Cardiac muscle cell (in vitro differentiated cells and primary cell): ENCODE results near the gene STRIT1. TPM values are rescaled to one million over a fixed set of nuclear protein-coding genes. Genes with fewer than 3 reads are reported as not detected.
A peak's percentile ranks its signal among the peaks of the same experiment; 100 is the strongest.

ENCODE experiments used
- DNase-seq, 2 donors: peaks; one replicate each; pipeline versions ENCODE4 v3.0.0 to v3.0.0-alpha.2; 2010 to 2017; ENCODE audit warnings: low read depth in 1 of 2, low spot score in 1 of 2
- H3K27ac ChIP-seq: fragments of 200-600 bp; sonication (generic); 2 replicates; pipeline ENCODE4 v1.5.1; 2016
- H3K27me3 ChIP-seq: fragments of 200-600 bp; sonication (generic); 2 replicates; pipeline ENCODE4 v1.6.0; 2016; ENCODE audit warnings: control low read depth
- H3K36me3 ChIP-seq: fragments of 200-600 bp; sonication (generic); 2 replicates; pipeline ENCODE4 v1.5.1; 2016; ENCODE audit warnings: control low read depth
- H3K4me1 ChIP-seq: fragments of 200-600 bp; sonication (generic); 2 replicates; pipeline ENCODE4 v1.8.1; 2017; ENCODE audit warnings: low read depth, mild to moderate bottlenecking, mixed run types
- H3K4me3 ChIP-seq: fragments of 200-600 bp; sonication (generic); 2 replicates; pipeline ENCODE4 v1.5.1; 2016; ENCODE audit warnings: mild to moderate bottlenecking
- H3K9me3 ChIP-seq: fragments of 200-600 bp; sonication (generic); 2 replicates; pipeline ENCODE4 v1.5.1; 2017; ENCODE audit warnings: low read depth, mild to moderate bottlenecking, control low read depth
- CTCF ChIP-seq: IDR thresholded peaks from 2 replicates; pipeline ENCODE4 v1.5.1; 2012; ENCODE audit warnings: low read depth, mild to moderate bottlenecking, low read length
- polyA plus RNA-seq: library from polyadenylated mRNA; unstranded; fragments of >200 nt; fragmentation: Nextera tagmentation; extraction: Ambion mirVana; gene quantifications from 2 replicates; pipeline ENCODE4 v1.2.1, GENCODE V29; 2016
- total RNA-seq: library from RNA; depleted of rRNA; stranded (reverse); fragments of >200 nt; gene quantifications from 2 replicates; pipeline ENCODE4 v1.2.3, GENCODE V29; 2016

Gene STRIT1
- total and polyA plus RNA-seq, 2 experiments from 2014 or later = not detected

- Histone ChIP-seq H3K9me3 (no peaks in the 10 kb centered on the region), H3K4me1 (no peaks in the 10 kb centered on the region), H3K4me3 (no peak overlapping the region), H3K27me3 (no peaks in the 10 kb centered on the region), H3K36me3 (no peaks in the 10 kb centered on the region), H3K27ac (no peak overlapping the region)
- no peak for TF ChIP-seq CTCF
- DNase-seq = no peak
These were observed 3.6 kb upstream of the STRIT1 start for GRCh38 chr3:155297100-155297499.

DNA sequence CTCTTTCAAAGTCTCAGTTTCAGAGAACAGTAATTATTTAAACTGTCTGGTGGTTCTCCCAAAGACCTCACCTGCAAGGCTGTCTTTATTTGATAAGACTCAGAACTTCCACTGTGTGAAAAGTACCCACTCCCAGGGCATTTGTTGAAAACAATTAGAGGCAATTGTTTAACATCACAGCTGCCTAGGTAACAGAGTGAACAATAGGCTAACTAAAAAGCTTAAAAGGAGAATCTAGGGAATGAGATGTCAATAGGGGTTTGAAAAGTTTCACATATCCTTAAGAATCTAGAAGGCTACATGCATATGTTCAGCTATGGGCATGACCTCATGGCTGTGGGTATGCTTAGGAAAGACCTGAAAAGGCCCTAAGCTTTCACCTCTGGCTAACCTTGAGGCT is 2.9 kb upstream of the STRIT1 start:
- H3K4me3 ChIP-seq = no peak overlapping the region
- no peaks in the 10 kb centered on the region for H3K4me1 ChIP-seq
- no peaks in the 10 kb centered on the region for H3K36me3 ChIP-seq
- H3K9me3 ChIP-seq = no peaks in the 10 kb centered on the region
- TF ChIP-seq CTCF = no peak
- no peak for DNase-seq
- H3K27ac ChIP-seq = no peak overlapping the region
- H3K27me3 ChIP-seq = no peaks in the 10 kb centered on the region

- Histone ChIP-seq H3K4me3 (no peak overlapping the region), H3K4me1 (no peaks in the 10 kb centered on the region), H3K9me3 (no peaks in the 10 kb centered on the region), H3K27me3 (no peaks in the 10 kb centered on the region), H3K27ac (no peak overlapping the region), H3K36me3 (no peaks in the 10 kb centered on the region)
- no peak for TF ChIP-seq CTCF
- DNase-seq = no peak
These were observed 790 bp downstream of the STRIT1 start for GRCh38 chr3:155292693-155293092.

GRCh38 chr3:155292133-155292532 is 1.4 kb downstream of the STRIT1 start:
- Histone ChIP-seq H3K27me3 (no peaks in the 10 kb centered on the region), H3K4me1 (no peaks in the 10 kb centered on the region), H3K36me3 (no peaks in the 10 kb centered on the region), H3K27ac (no peak overlapping the region), H3K9me3 (no peaks in the 10 kb centered on the region), H3K4me3 (no peak overlapping the region)
- TF ChIP-seq CTCF = no peak
- peak in 1 of 2 donors; percentile 44 for DNase-seq

GRCh38 chr3:155286736-155287135 is 6.7 kb downstream of the STRIT1 start:
- Histone ChIP-seq H3K4me1 (no peaks in the 10 kb centered on the region), H3K27me3 (no peaks in the 10 kb centered on the region), H3K4me3 (no peak overlapping the region), H3K36me3 (no peaks in the 10 kb centered on the region), H3K27ac (no peak overlapping the region), H3K9me3 (no peaks in the 10 kb centered on the region)
- no peak for DNase-seq
- TF ChIP-seq CTCF = no peak

DNA sequence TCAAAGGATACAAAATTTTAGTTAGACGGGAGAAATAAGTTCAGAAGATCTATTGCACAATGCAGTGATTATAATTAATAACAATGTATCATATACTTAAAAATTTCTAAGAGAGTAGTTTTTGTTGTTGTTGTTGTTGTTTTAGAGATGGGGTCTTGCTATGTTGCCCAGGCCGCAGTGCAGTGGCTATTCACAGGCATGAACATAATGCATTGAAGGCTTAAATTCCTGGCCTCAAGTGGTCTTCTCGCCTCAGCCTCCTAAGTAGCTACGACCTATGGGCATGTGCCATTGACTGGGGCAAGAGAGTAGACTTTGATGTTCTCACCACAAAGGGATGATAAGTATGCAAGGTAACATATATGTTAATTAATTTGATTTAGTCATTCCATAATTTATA is 7.5 kb downstream of the STRIT1 start:
- no peaks in the 10 kb centered on the region for H3K36me3 ChIP-seq
- DNase-seq = no peak
- H3K9me3 ChIP-seq = no peaks in the 10 kb centered on the region
- H3K4me1 ChIP-seq = no peaks in the 10 kb centered on the region
- TF ChIP-seq CTCF = no peak
- H3K27me3 ChIP-seq = no peaks in the 10 kb centered on the region
- no peak overlapping the region for H3K4me3 ChIP-seq
- H3K27ac ChIP-seq = no peak overlapping the region
